Activated naive CD8-positive, alpha-beta T cell treated with anti-CD3 and anti-CD28 coated beads, Interleukin-2, amount 10 ng/mL, durations not matched to agents 7 days and 5 days (primary cell): Measurements from ENCODE around the gene ULBP2. TPM values are rescaled to one million over a fixed set of nuclear protein-coding genes. Genes with fewer than 3 reads are reported as not detected.
"Not testable (repeated sequence)": the region's sequence is repeated elsewhere in the genome, so short reads cannot be mapped to it uniquely, and the experiment has no call there.

Experiments
- ATAC-seq: fragments of 150-1000 bp; cut with Tn5 transposase; one replicate; pipeline ENCODE4 v1.10.0; 2021; ENCODE audit warnings: low read depth, moderate library complexity
- POLR2A ChIA-PET: fragments of 350-600 bp; sonication (Branson Sonifier 250); formaldehyde crosslinking; loops from one replicate; lab custom pipeline; 2021; ENCODE audit warnings: antibody characterized with exemption; lab: Charles Lee
- DNase-seq: peaks from one replicate; pipeline ENCODE4 v3.0.0; 2021
- H3K27ac Mint-ChIP-seq: one replicate; pipeline ENCODE4 v1.8.0; 2022; ENCODE audit warnings: mild to moderate bottlenecking, mixed read lengths
- H3K27me3 Mint-ChIP-seq: one replicate; pipeline ENCODE4 v1.8.0; 2022; ENCODE audit warnings: mild to moderate bottlenecking, moderate library complexity, mixed read lengths
- H3K36me3 Mint-ChIP-seq: one replicate; pipeline ENCODE4 v1.8.0; 2021; ENCODE audit warnings: mild to moderate bottlenecking, mixed read lengths
- H3K4me1 Mint-ChIP-seq: one replicate; pipeline ENCODE4 v1.8.0; 2021; ENCODE audit warnings: mixed read lengths
- H3K4me3 Mint-ChIP-seq: one replicate; pipeline ENCODE4 v1.8.0; 2022; ENCODE audit warnings: mild to moderate bottlenecking, moderate library complexity, mixed read lengths
- H3K9me3 Mint-ChIP-seq: one replicate; pipeline ENCODE4 v1.8.0; 2021; ENCODE audit warnings: mixed read lengths
- total RNA-seq, 2 experiments: library from RNA; stranded (reverse); gene quantifications; one replicate each; pipeline ENCODE4 v1.2.3, GENCODE V29; 2021

ULBP2 gene
- total RNA-seq, 2 experiments from 2014 or later = 0.53 to 0.60 TPM

DNA sequence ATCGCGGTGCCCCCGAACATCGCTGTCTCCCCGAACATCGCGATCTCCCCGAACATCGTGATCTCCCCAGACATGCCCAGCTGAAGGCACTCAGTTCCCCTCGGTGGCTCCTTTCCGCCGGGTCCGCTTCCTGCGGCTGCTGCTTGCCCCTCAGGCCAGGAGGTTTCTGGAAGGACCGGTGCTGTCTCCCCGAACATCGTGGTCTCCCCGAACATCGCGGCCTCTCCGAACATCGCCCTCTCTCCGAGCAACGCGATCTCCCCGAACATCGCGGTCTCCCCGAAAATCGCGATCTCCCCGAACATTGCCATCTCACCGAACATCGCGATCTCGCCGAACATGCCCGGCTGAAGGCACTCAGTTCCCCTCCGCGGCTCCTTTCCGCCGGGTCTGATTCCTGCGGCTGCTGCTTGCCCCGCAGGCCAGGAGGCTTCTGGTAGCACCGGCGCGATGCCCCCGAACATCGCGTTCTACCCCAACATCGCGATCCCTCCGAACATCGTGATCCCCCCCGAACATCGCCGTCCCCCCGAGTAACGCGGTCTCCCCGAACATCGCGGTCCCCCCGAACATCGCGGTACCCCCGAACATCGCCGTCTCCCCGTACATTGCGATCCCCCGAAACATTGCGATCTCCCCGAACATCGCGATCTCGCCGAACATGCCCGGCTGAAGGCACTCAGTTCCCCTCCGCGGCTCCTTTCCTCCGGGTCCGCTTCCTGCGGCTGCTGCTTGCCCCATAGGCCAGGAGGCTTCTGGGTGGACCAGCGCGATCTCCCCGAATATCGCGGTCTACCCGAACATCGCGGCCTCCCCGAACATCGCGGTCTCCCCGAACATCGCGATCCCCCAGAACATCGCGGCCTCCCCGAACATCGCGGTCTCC lies 22.7 kb downstream of the ULBP2 start:
- Mint-ChIP-seq H3K27ac (peak overlapping the region; percentile 88), H3K4me3 (peak overlapping the region; percentile 92), H3K36me3 (peaks cover 3% of the 10 kb centered on the region), H3K27me3 (peaks cover 84% of the 10 kb centered on the region), H3K9me3 (no peaks in the 10 kb centered on the region), H3K4me1 (peaks cover 20% of the 10 kb centered on the region)
- POLR2A ChIA-PET = no interaction called here
- DNase-seq = peak; percentile 60
- no peak for ATAC-seq

DNA sequence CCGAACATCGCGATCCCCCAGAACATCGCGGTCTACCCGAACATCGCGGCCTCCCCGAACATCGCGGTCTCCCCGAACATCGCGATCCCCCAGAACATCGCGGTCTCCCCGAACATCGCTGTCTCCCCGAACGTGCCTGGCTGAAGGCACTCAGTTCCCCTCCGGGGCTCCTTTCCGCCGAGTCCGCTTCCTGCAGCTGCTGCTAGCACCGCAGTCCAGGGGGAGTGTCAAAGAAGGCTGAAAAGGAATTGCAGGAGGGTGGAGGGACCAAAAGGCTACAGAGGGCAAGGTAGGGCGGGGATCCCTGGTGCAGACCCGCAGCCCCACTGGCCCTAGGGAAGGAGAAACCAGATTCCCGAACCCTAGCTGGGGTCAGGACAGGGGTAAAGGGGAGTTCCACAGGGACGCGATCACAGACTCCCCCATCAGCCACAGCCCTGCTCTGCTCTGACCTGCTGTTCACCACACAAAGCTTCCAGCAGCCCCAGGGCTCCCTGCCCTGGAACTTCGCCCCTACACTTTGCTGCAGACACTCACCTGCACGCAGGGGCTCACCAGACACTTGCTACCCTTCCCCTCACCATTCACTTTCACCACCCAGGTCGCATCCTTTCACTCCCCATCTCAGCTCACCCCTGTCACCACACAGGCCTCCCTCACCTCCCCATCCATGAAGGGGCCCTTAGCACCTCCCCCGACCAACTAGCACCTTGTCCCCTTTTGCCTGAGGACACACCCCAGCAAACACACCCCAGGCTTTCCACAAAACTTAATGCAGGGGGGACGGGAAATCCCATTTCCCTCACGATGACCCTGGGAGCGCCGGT lies 23.6 kb downstream of the ULBP2 start:
- Mint-ChIP-seq H3K9me3 (no peaks in the 10 kb centered on the region), H3K27ac (peak overlapping the region; percentile 88), H3K4me1 (peaks cover 20% of the 10 kb centered on the region), H3K27me3 (peaks cover 80% of the 10 kb centered on the region), H3K4me3 (peak overlapping the region; percentile 92), H3K36me3 (peaks cover 3% of the 10 kb centered on the region)
- no peak for ATAC-seq
- DNase-seq = no peak
- POLR2A ChIA-PET = no interaction called here

DNA sequence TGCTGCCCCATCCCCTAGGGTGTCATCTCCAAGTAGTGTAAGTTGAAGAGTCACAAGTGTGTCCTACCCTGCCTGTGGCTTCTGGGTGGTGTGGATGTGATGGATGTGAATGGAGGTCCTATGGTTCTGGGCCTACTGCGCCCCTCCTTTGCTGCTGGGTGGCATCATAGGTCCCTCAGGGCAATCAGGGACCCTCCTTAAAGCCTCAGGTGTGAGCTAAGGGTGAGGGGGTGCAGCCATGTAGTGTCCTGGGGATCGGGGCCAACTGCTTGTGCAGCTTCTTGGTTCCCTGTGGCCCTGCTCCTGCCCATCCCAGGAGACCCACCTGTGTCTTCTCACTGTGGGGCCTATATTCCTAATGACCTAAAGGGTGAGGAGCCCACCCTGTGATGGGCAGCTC lies 24.5 kb downstream of the ULBP2 start:
- POLR2A ChIA-PET, H3K9me3 Mint-ChIP-seq, DNase-seq, ATAC-seq, H3K4me3 Mint-ChIP-seq, H3K36me3 Mint-ChIP-seq, H3K27ac Mint-ChIP-seq: not testable (repeated sequence)
- Mint-ChIP-seq H3K4me1 (peaks cover 20% of the 10 kb centered on the region), H3K27me3 (peaks cover 73% of the 10 kb centered on the region)

DNA sequence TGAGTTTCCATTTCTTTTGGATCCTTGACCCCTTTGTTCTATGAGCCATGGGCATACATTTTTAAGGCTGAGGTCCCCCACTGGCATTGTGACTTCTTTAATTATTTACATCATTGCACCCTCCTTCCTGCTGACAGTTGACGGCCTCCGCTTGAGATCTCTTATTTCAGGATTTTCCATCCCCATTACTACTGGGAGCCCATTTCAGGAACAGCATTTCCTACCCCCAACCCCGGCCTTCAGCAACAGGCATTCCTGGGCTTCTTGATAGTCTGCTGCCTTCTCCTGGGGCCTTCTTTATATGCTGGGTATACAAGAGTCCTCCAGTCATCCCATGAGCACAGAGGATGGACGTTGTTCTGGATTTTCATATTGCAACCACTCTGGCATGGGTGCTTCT lies 25.8 kb downstream of the ULBP2 start:
- Mint-ChIP-seq H3K27ac (no peak overlapping the region), H3K27me3 (peaks cover 65% of the 10 kb centered on the region), H3K4me1 (peaks cover 20% of the 10 kb centered on the region), H3K4me3 (no peak overlapping the region), H3K9me3 (no peaks in the 10 kb centered on the region), H3K36me3 (peaks cover 4% of the 10 kb centered on the region)
- DNase-seq (no peak), ATAC-seq (no peak)
- POLR2A ChIA-PET = no interaction called here

DNA sequence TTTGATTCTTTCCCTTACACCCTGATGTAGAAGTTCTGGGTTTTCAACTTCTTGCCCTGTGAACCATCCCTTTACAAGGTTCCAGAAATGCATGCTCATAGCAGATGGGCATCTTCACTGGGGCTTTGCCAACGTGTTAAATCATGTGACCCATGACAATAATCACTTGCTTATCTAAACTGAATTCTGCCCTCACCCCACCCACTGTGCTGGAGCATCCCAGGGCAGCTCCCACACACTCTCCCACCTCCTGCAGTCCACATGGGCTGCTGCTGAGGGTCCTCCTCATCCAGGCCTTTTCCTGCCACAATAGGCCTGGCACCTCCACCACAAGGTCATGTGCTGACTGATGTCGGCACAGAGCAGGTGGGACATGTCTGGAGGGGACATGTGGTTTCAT lies 26.2 kb downstream of the ULBP2 start:
- H3K36me3 Mint-ChIP-seq, ATAC-seq, H3K4me3 Mint-ChIP-seq, DNase-seq, POLR2A ChIA-PET, H3K9me3 Mint-ChIP-seq, H3K27ac Mint-ChIP-seq: not testable (repeated sequence)
- peaks cover 19% of the 10 kb centered on the region for H3K4me1 Mint-ChIP-seq
- peaks cover 64% of the 10 kb centered on the region for H3K27me3 Mint-ChIP-seq

DNA sequence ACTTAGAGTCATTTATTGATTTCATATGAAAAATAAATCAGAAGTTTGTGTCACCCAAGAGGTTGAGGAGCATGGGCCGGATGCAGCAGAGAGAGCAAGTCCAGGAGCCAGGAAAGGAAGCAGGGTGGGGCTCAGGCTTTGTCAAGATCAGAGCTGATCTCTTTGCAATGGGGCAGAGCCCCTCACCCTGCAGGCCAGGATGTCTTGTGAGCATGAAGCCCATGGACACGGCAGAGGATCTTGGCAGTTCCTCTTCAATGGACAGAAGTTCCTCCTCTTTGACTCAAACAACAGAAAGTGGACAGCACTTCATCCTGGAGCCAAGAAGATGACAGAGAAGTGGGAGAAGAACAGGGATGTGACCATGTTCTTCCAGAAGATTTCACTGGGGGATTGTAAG lies 27.1 kb downstream of the ULBP2 start:
- ATAC-seq, H3K27ac Mint-ChIP-seq, H3K9me3 Mint-ChIP-seq, H3K4me3 Mint-ChIP-seq, POLR2A ChIA-PET, DNase-seq, H3K36me3 Mint-ChIP-seq: not testable (repeated sequence)
- peaks cover 14% of the 10 kb centered on the region for H3K4me1 Mint-ChIP-seq
- peaks cover 58% of the 10 kb centered on the region for H3K27me3 Mint-ChIP-seq

DNA sequence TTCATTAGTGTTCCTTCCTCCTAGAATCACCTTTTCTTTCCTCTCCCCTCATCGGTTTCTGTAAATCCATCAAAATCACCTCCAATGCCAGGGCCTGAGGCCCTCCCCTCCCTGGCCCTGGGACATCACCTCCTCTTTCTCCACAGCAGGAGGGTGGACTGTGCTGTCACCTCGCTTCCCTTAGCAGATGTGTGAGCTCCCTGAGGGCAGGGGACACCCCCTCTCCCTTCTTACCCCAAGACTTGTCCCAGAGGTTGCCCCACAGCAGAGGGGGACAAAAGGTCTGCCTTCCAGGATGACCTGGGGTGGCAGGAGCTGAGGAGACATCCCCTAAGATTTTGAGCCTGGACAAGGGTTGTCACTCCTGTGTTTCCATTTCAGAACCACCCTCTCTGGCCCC lies 27.8 kb downstream of the ULBP2 start:
- Mint-ChIP-seq H3K27ac (no peak overlapping the region), H3K4me3 (no peak overlapping the region), H3K9me3 (no peaks in the 10 kb centered on the region), H3K27me3 (peaks cover 58% of the 10 kb centered on the region), H3K36me3 (peaks cover 4% of the 10 kb centered on the region), H3K4me1 (peaks cover 16% of the 10 kb centered on the region)
- DNase-seq (no peak), ATAC-seq (no peak)
- POLR2A ChIA-PET = no interaction called here

DNA sequence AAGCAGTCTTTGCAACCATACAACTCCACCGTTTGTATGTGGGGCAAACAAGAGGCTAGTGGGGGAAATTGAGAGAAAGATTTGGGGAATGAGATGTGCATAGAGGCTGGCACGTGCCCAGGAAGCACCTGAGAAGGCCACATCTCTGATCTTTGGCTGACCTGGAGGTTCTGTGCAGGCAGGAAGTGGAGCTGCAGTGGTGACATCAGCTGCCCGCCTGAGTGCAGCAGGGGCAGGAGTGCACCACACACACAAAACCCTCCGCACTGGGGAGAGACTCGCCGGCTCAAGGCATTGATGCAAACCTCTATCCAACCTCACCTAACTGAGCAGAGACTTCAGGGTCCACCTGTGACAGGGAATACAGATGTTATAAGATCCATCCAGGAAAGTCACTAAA lies 32.6 kb downstream of the ULBP2 start:
- H3K4me3 Mint-ChIP-seq, POLR2A ChIA-PET, H3K9me3 Mint-ChIP-seq, DNase-seq, H3K36me3 Mint-ChIP-seq, H3K27ac Mint-ChIP-seq: not testable (repeated sequence)
- H3K27me3 Mint-ChIP-seq = peaks cover 60% of the 10 kb centered on the region
- ATAC-seq = peak; percentile 79
- peaks cover 10% of the 10 kb centered on the region for H3K4me1 Mint-ChIP-seq

DNA sequence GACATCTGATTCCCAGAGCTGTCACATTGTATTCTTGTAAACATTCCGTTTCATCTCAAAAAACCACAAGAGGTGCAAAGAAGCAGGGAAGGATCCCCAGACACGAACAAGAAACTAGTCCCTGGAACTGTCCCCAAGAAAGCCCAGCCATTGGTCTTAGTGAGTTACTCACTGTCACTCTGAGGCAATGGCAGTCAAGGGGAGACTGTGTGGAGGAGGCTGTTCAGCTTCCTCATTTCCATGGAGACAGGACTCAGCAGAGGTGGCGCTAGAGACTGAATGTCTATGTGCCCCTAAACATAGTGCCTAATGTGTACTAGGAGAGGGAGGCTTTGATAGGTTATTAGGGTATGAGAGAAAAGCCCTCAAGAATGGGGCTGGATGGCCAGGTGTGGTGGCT lies 33.0 kb downstream of the ULBP2 start:
- ATAC-seq (no peak), DNase-seq (no peak)
- Mint-ChIP-seq H3K4me3 (no peak overlapping the region), H3K9me3 (no peaks in the 10 kb centered on the region), H3K27me3 (peaks cover 58% of the 10 kb centered on the region), H3K27ac (no peak overlapping the region), H3K36me3 (peaks cover 2% of the 10 kb centered on the region), H3K4me1 (peaks cover 10% of the 10 kb centered on the region)
- POLR2A ChIA-PET = no interaction called here

DNA sequence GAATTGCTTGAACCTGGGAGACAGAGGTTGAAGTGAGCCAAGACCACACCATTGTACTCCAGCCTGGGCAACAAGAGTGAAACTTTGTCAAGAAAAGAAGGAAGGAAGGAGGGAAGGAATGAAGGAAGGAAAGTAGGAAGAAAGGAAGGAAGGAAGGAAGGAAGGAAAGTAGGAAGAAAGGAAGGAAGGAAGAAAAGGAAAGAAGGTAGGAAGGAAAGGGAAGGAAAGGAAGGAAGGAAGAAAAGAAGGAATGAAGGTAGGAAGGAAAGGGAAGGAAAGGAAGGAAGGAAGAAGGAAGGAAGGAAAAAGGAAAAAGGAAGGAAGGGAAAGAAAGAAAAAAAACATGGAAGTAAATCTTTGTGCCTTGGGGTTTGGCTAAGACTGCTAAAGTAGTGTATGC lies 33.6 kb downstream of the ULBP2 start:
- peaks cover 10% of the 10 kb centered on the region for H3K4me1 Mint-ChIP-seq

DNA sequence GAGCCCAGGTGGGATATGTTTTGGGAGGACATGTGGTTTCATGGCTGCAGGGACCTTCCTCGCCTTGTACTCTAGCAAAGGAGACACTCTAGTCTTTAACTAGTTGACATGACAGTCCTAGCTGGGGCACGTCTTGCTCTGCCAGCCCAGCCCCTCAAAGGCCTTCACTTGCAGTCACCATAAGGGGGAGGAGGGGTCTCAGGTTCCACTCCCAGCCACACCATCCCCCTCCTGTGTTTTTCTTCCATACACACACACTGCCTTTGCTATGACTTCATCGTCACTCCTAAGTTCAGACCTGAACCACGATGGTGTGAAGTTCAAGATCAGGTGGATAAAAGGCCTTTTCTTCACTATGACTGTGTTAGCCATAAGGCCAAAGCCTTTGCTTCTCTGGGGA lies 35.4 kb downstream of the ULBP2 start:
- Mint-ChIP-seq H3K36me3 (no peaks in the 10 kb centered on the region), H3K27ac (no peak overlapping the region), H3K27me3 (peaks cover 73% of the 10 kb centered on the region), H3K9me3 (no peaks in the 10 kb centered on the region), H3K4me1 (peaks cover 10% of the 10 kb centered on the region), H3K4me3 (no peak overlapping the region)
- POLR2A ChIA-PET = no interaction called here
- DNase-seq = no peak
- no peak for ATAC-seq

More for the DNA sequence above, 33.6 kb downstream of the ULBP2 start:
- H3K27ac Mint-ChIP-seq = no peak overlapping the region
- H3K4me3 Mint-ChIP-seq = no peak overlapping the region
- ATAC-seq (no peak), DNase-seq (no peak)
- peaks cover 2% of the 10 kb centered on the region for H3K36me3 Mint-ChIP-seq
- H3K9me3 Mint-ChIP-seq = no peaks in the 10 kb centered on the region
- POLR2A ChIA-PET = no interaction called here
- H3K27me3 Mint-ChIP-seq = peaks cover 60% of the 10 kb centered on the region

DNA sequence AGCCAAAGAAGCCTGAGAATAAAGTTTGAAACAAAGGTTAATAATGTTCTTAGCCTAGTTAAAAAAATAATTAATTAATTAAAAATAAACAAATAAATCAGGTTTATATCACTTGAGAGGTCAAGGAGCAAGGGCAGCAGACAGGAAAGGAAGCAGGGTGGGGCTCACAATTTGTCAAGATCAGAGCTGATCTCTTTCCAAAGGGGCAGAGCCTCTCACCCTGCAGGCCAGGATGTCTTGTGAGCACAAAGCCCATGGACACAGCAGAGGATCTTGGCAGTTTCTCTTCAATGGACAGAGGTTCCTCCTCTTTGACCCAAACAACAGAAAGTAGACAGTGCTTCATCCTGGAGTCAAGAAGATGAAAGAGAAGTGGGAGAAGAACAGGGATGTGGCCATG lies 36.8 kb downstream of the ULBP2 start:
- Mint-ChIP-seq H3K27me3 (peaks cover 80% of the 10 kb centered on the region), H3K27ac (no peak overlapping the region), H3K4me1 (peaks cover 10% of the 10 kb centered on the region), H3K9me3 (no peaks in the 10 kb centered on the region), H3K4me3 (no peak overlapping the region), H3K36me3 (no peaks in the 10 kb centered on the region)
- POLR2A ChIA-PET = no interaction called here
- no peak for ATAC-seq
- DNase-seq = no peak

DNA sequence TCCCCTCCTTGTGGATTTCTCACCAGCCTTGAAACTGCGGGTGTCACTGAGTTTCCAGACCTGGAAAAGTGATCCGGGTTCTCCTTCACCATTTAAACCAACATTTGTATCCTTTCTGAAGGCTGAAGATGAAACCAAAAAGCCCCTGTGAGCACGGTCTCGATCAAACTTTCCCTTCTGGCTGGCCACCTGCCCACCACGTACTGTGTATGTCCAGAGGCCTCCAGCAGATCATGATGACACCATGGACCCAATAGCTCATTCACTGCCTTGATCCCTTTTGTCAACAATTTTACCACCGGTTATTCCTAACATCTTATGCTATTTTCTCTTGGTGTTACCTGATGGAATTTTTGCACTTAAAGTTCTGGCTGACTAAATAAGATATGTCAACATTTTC lies 37.5 kb downstream of the ULBP2 start:
- no peak overlapping the region for H3K27ac Mint-ChIP-seq
- H3K36me3 Mint-ChIP-seq = no peaks in the 10 kb centered on the region
- H3K27me3 Mint-ChIP-seq = peaks cover 80% of the 10 kb centered on the region
- H3K4me1 Mint-ChIP-seq = peaks cover 7% of the 10 kb centered on the region
- no peak for DNase-seq
- no peak overlapping the region for H3K4me3 Mint-ChIP-seq
- no peaks in the 10 kb centered on the region for H3K9me3 Mint-ChIP-seq
- ATAC-seq = no peak
- POLR2A ChIA-PET = no interaction called here

DNA sequence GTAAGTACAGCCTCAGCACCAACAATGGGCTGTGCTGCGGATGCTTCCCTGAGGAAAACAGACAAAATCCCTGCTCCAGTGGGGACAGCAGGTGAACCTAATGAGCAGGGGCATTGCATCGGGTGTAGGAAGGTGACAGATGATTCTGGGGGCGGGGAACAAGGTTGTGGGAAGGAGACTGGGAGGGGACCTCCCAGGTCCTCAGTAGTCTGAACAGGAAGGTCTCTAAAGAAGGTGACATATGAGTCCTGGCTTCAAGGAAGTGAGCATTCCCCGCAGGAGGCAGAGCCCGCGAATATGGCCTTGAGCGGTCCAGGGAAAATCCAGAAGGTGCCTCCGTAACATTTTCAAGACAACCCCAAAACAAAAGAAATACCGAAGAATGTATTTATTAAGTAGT lies 41.3 kb downstream of the ULBP2 start:
- Mint-ChIP-seq H3K4me3 (no peak overlapping the region), H3K27ac (no peak overlapping the region), H3K36me3 (peaks cover 2% of the 10 kb centered on the region), H3K9me3 (peaks cover 2% of the 10 kb centered on the region), H3K27me3 (peaks cover 87% of the 10 kb centered on the region), H3K4me1 (no peaks in the 10 kb centered on the region)
- POLR2A ChIA-PET = no interaction called here
- ATAC-seq (no peak), DNase-seq (no peak)
